ENCODE data around the gene KCTD21.

Gene KCTD21

DNA sequence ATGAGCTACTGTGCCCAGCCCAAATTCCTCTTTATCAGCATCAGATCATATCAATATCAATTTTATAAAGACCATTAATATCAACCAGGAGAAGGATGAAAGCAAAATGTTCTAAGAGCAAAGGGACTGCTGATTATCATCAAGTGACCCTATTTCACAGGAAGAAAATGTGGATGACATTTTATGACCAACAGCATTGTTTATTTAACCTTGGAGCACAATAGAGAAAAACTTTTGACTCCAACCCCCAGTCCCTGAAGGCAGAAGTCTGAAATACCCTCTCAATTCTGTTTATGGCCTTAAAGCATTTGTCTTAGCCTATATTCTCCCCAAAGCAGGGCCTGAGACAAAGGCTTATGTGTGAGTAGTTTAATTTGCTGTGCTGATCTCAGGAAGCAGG, 37.7 kb downstream of the KCTD21 start:
- H3K27me3 ChIP-seq (ENCODE audit: insufficient read depth, low read length), result no peaks in the 10 kb centered on the region
- no peak overlapping the region for H3K4me3 ChIP-seq (ENCODE audit: low read length)
- H3K9me3 ChIP-seq (ENCODE audit: low read length), result no peaks in the 10 kb centered on the region
- H2AFZ ChIP-seq (ENCODE audit: low read depth, low read length), result no peak overlapping the region
- peaks cover 5% of the 10 kb centered on the region for H3K4me1 ChIP-seq (ENCODE audit: insufficient read depth, low read length)
- peaks cover 2% of the 10 kb centered on the region for H3K36me3 ChIP-seq (ENCODE audit: insufficient read depth, low read length)

GRCh38 chr11:78150346-78150745, 38.1 kb downstream of the KCTD21 start:
- no peaks in the 10 kb centered on the region for H3K27me3 ChIP-seq (ENCODE audit: insufficient read depth, low read length)
- H2AFZ ChIP-seq (ENCODE audit: low read depth, low read length), result no peak overlapping the region
- no peaks in the 10 kb centered on the region for H3K9me3 ChIP-seq (ENCODE audit: low read length)
- no peak overlapping the region for H3K4me3 ChIP-seq (ENCODE audit: low read length)
- H3K4me1 ChIP-seq (ENCODE audit: insufficient read depth, low read length), result peaks cover 3% of the 10 kb centered on the region
- peaks cover 2% of the 10 kb centered on the region for H3K36me3 ChIP-seq (ENCODE audit: insufficient read depth, low read length)

- H3K36me3 ChIP-seq (ENCODE audit: insufficient read depth, low read length), result peaks cover 2% of the 10 kb centered on the region
- H3K4me1 ChIP-seq (ENCODE audit: insufficient read depth, low read length), result no peaks in the 10 kb centered on the region
- H2AFZ ChIP-seq (ENCODE audit: low read depth, low read length), result no peak overlapping the region
- no peak overlapping the region for H3K4me3 ChIP-seq (ENCODE audit: low read length)
- H3K27me3 ChIP-seq (ENCODE audit: insufficient read depth, low read length), result no peaks in the 10 kb centered on the region
- no peaks in the 10 kb centered on the region for H3K9me3 ChIP-seq (ENCODE audit: low read length)
Observed at GRCh38 chr11:78149646-78150045, 38.8 kb downstream of the KCTD21 start.

DNA sequence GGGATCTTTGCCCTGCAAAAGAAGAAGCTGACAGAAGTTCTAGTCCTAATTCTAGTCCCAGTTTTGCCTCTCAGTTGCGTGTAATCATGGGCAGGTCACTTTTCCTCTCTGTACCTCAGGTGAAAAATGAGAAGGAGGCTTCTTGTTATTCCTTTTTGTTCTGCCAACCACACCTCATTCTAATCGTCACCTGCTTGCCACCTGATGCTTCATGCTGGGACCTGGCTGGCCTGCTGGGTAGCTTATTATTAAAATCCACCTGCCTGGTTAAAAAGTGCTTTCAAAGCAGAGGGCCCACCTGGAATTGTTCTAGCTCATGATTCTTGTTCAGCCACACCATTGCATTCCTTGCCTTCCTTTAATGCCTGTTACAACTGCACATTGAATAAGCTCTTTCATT, 40.6 kb downstream of the KCTD21 start:
- Histone ChIP-seq H3K4me3 (ENCODE audit: low read length) (no peak overlapping the region), H2AFZ (ENCODE audit: low read depth, low read length) (no peak overlapping the region), H3K27me3 (ENCODE audit: insufficient read depth, low read length) (no peaks in the 10 kb centered on the region), H3K4me1 (ENCODE audit: insufficient read depth, low read length) (no peaks in the 10 kb centered on the region), H3K36me3 (ENCODE audit: insufficient read depth, low read length) (peaks cover 2% of the 10 kb centered on the region), H3K9me3 (ENCODE audit: low read length) (no peaks in the 10 kb centered on the region)

DNA sequence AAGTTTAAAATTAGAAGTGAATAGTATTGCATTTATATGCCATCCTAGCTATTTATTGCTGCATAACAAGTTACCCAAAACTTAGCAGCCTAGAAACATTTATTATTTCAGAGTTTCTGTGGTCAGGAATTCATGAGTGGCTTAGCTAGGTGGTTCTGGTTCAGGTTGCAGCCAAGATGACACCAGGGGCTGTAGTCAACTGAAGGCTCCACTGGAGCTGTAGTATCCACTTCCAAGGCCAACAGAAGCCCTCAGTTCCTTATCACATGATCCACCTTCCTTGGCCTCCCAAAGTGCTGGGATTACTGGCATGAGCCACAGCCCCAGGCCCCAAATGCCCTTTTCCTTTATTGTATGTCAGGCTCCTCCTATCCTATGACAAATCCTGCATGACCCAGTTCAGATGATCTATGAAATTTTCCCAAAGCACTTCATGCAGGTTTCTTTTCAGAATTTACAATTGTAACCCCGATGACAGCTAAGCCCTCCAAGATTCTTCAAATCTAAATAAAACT, 42.9 kb downstream of the KCTD21 start:
- Histone ChIP-seq H3K36me3 (ENCODE audit: insufficient read depth, low read length) (peaks cover 5% of the 10 kb centered on the region), H3K9me3 (ENCODE audit: low read length) (no peaks in the 10 kb centered on the region), H3K4me3 (ENCODE audit: low read length) (no peak overlapping the region), H2AFZ (ENCODE audit: low read depth, low read length) (no peak overlapping the region), H3K27me3 (ENCODE audit: insufficient read depth, low read length) (no peaks in the 10 kb centered on the region), H3K4me1 (ENCODE audit: insufficient read depth, low read length) (peaks cover 4% of the 10 kb centered on the region)

DNA sequence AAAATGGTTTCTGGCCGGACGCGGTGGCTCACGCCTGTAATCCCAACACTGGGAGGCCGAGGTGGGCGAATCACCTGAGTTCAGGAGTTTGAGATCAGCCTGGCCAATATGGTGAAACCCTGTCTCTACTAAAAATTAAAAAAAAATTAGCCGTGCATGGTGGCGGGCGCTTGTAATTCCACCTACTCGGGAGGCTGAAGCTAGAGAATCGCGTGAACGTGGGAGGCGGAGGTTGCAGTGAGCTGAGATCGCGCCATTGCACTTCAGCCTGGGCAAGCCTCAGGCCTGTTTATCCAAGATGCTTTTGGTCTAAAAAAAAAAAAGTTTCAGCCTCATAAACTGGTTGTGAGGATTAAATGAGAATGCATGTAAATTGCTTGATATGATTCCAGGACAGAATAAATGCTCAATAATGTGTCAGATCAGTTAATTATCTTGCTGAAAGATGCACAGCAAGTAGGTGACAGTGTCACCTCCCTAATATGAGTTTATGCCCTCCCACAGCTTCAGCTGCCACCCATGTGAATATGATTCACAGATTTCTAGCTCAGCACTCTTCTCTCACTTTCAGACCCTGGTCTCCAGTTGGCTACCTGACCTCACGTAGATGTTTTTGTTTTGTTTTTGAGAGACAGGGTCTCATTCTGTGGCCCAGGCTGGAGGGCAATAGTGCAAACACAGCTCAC, 47.9 kb downstream of the KCTD21 start:
- H3K4me3 ChIP-seq (ENCODE audit: low read length), result peak overlapping the region; percentile 73
- H2AFZ ChIP-seq (ENCODE audit: low read depth, low read length), result no peak overlapping the region
- H3K9me3 ChIP-seq (ENCODE audit: low read length), result peaks cover 2% of the 10 kb centered on the region
- H3K4me1 ChIP-seq (ENCODE audit: insufficient read depth, low read length), result peaks cover 14% of the 10 kb centered on the region
- H3K27me3 ChIP-seq (ENCODE audit: insufficient read depth, low read length), result no peaks in the 10 kb centered on the region
- H3K36me3 ChIP-seq (ENCODE audit: insufficient read depth, low read length), result peaks cover 21% of the 10 kb centered on the region

DNA sequence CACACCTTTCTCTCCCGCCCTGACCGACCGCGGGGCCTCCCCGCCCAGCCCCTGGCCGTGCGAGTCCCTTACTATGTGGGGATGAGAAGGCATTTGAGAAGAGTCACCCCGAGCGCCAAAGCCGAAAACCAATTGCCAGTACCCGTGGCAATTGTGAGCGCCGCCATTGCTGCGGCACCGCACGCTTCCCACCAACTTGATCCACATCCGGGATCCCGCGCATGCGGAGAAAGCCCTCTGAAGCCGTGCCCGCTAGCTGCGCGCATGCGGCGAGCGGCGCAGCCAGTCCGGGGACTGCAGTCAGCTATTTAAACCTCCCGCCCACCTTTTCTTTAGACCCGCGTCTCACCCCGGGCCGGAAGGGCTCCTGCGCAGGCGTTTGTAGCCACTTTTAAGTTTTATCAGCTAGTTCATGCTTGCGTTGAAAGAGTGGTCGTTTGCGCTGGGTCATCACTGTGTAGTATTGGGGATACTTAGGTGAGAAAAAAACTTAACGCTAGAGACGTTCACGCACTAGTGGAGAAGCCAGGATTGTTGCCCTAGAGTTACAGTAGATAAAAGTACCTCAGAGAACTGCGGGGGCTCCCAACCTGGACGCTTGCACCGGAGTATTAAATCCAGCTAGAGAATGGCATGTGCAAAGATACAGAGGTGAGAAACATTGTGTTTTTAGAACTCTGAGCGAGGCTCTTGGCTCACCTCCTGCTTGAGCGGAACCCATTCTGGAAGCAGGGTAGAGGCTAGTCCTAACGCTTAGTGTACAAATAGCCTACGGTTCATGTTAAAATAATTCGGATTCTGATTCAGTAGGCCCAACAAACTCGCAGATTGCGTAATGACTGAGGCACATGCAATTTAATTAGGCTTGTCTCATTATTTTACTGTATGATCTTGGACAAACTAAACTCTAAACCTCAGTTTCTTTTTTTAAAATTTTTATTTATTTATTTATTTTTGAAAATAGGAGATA, 48.7 kb downstream of the KCTD21 start, which contains the start of gene ALG8:
ALG8 (minus strand) TSS at position 205 of the 970 bp plus-strand sequence; CDS start at position 167, 38 bp downstream.
- H3K36me3 ChIP-seq (ENCODE audit: insufficient read depth, low read length), result peaks cover 27% of the 10 kb centered on the region
- peaks cover 14% of the 10 kb centered on the region for H3K4me1 ChIP-seq (ENCODE audit: insufficient read depth, low read length)
- no peaks in the 10 kb centered on the region for H3K27me3 ChIP-seq (ENCODE audit: insufficient read depth, low read length)
- H3K9me3 ChIP-seq (ENCODE audit: low read length), result peaks cover 2% of the 10 kb centered on the region
- peak within 1 kb of the TSS; percentile 73 for H3K4me3 ChIP-seq (ENCODE audit: low read length)
- H2AFZ ChIP-seq (ENCODE audit: low read depth, low read length), result peak within 1 kb of the TSS; percentile 69

DNA sequence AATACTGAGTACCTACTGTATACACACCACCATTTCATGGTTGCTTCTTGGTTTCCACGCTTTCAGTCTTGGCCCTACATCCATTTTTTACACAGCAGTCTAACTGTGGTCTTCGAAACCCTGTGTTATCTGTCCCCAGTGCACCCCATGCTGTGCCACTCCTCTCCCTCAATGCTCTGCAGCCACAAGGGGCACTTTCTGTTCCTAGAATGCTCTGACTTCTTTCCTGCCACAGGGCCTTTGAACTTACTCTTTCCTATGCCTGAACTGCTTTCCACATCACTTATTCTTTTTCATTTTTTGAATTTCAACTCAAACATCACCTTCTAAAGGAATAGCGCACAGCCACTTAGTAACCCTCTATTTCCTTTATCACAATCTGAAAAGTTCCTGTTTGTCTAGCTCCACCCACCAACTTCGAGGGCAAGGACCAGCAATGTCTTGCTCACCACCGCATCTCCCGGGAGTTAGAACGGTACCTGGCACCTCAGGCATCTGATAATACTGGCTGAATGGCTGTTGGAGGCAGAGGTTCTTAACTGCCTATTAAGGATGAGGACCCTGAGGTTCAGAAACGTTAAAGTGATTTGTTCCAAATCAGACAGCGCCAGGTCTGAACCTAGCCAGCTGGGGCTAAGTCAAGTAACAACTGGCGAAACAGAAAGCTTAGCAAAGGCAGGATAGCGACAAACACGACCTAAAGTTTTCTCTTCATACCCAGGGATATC, 49.6 kb downstream of the KCTD21 start:
- Histone ChIP-seq H2AFZ (ENCODE audit: low read depth, low read length) (peak overlapping the region; percentile 69), H3K36me3 (ENCODE audit: insufficient read depth, low read length) (peaks cover 29% of the 10 kb centered on the region), H3K4me3 (ENCODE audit: low read length) (peak overlapping the region; percentile 73), H3K9me3 (ENCODE audit: low read length) (peaks cover 4% of the 10 kb centered on the region), H3K4me1 (ENCODE audit: insufficient read depth, low read length) (peaks cover 14% of the 10 kb centered on the region), H3K27me3 (ENCODE audit: insufficient read depth, low read length) (no peaks in the 10 kb centered on the region)

DNA sequence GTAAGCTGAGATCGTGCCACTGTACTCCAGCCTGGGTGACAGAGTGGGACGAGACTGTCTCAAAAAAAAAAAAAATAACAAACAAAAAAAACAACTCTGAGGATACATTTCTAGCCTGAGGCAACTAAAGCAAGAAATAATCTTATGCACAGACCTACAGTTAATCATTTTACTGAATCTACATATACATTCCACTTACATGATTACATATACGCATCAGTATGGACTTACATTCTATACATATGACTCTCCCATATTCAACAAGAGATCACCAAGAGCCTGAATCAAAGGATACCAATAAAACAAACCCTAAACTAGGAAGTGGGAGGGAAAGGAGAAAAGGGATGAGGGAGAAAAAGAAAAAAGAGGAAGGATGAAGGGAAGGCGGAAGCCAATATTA, 50.1 kb downstream of the KCTD21 start:
- peak overlapping the region; percentile 73 for H3K4me3 ChIP-seq (ENCODE audit: low read length)
- H3K9me3 ChIP-seq (ENCODE audit: low read length), result peaks cover 4% of the 10 kb centered on the region
- H3K27me3 ChIP-seq (ENCODE audit: insufficient read depth, low read length), result no peaks in the 10 kb centered on the region
- H2AFZ ChIP-seq (ENCODE audit: low read depth, low read length), result no peak overlapping the region
- H3K4me1 ChIP-seq (ENCODE audit: insufficient read depth, low read length), result peaks cover 14% of the 10 kb centered on the region
- peaks cover 29% of the 10 kb centered on the region for H3K36me3 ChIP-seq (ENCODE audit: insufficient read depth, low read length)

DNA sequence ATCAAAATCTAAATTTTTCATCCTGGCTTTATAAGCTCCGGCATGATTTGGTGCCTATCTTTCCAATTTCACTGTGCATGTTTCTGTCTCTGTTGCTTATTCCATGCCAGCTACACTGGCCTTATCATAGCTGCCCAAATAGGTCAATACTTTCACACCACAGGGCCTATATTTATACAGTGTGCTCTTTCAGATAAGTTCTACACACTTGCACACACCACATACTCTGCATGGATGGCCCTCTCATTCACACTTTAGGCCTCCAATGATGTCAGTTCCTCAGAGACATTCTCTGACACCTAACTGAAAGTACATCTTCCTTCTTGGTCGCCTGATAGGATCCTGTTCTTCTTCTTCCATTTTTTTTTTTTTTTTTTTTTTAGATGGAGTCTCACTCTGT, 56.0 kb downstream of the KCTD21 start:
- H3K9me3 ChIP-seq (ENCODE audit: low read length), result peaks cover 4% of the 10 kb centered on the region
- no peak overlapping the region for H3K4me3 ChIP-seq (ENCODE audit: low read length)
- H2AFZ ChIP-seq (ENCODE audit: low read depth, low read length), result no peak overlapping the region
- H3K27me3 ChIP-seq (ENCODE audit: insufficient read depth, low read length), result no peaks in the 10 kb centered on the region
- no peaks in the 10 kb centered on the region for H3K4me1 ChIP-seq (ENCODE audit: insufficient read depth, low read length)
- peaks cover 19% of the 10 kb centered on the region for H3K36me3 ChIP-seq (ENCODE audit: insufficient read depth, low read length)

GRCh38 chr11:78131956-78132355, 56.5 kb downstream of the KCTD21 start:
- peaks cover 14% of the 10 kb centered on the region for H3K36me3 ChIP-seq (ENCODE audit: insufficient read depth, low read length)

GRCh38 chr11:78127403-78127802, 61.0 kb downstream of the KCTD21 start:
- Histone ChIP-seq H3K9me3 (ENCODE audit: low read length) (no peaks in the 10 kb centered on the region), H3K27me3 (ENCODE audit: insufficient read depth, low read length) (no peaks in the 10 kb centered on the region), H3K4me1 (ENCODE audit: insufficient read depth, low read length) (no peaks in the 10 kb centered on the region), H2AFZ (ENCODE audit: low read depth, low read length) (no peak overlapping the region), H3K4me3 (ENCODE audit: low read length) (no peak overlapping the region), H3K36me3 (ENCODE audit: insufficient read depth, low read length) (peaks cover 16% of the 10 kb centered on the region)

More at GRCh38 chr11:78131956-78132355, 56.5 kb downstream of the KCTD21 start:
- H3K4me1 ChIP-seq (ENCODE audit: insufficient read depth, low read length), result no peaks in the 10 kb centered on the region
- no peak overlapping the region for H3K4me3 ChIP-seq (ENCODE audit: low read length)
- no peaks in the 10 kb centered on the region for H3K27me3 ChIP-seq (ENCODE audit: insufficient read depth, low read length)
- H3K9me3 ChIP-seq (ENCODE audit: low read length), result peaks cover 4% of the 10 kb centered on the region
- H2AFZ ChIP-seq (ENCODE audit: low read depth, low read length), result no peak overlapping the region

Data from neuron (in vitro differentiated cells).